Measurements from ENCODE around the gene KIAA0232.

- TF ChIP-seq CTCF (IDR thresholded peaks at IDR 0.05) (no peak), POLR2A (IDR thresholded peaks at IDR 0.05; ENCODE audit: low read depth) (no peak), EP300 (IDR thresholded peaks at IDR 0.05) (no peak)
Observed at GRCh38 chr4:6859543-6859942, 77.0 kb downstream of the KIAA0232 start.

Data from esophagus muscularis mucosa (tissue), 4 donors.